ENCODE results near the gene SMIM8. TPM values are rescaled to one million over a fixed set of nuclear protein-coding genes. Genes with fewer than 3 reads are reported as not detected.

Gene SMIM8
- polyA plus RNA-seq, 1 donor (not counting 4 experiments of a cell fraction or from before 2014, with no cell fraction given) = 7.6 TPM

DNA sequence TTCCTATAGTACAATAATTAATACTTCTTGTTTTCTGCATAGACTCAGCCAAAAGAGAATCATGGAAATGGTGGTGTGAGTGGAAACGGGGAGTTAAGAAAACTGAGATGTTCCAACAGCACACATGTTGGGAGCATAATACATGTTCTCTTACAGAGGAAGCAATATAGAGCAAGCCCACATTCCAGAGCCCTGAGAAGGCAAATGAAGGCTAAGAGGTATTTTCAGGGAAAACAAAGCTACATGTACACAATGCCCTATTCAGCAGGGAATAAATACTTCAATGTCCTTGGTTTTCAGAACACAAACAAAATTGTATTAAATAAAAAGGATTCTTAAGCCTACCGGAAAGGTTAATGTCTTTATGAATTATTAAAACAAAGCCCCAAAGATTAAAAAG lies 35.1 kb upstream of the SMIM8 start:
- dilution Hi-C loops (cut with MboI; ENCODE audit: extremely low pct_ligation_motif_present, low sequenced_read_pairs) = no loop called here
- no peak for FAIRE-seq
- Histone ChIP-seq H3K9ac (ENCODE audit: control insufficient read depth, extremely low read depth, insufficient read depth, low read length) (no peak overlapping the region), H3K9me1 (ENCODE audit: control insufficient read depth, extremely low read depth, insufficient read depth, low read length) (no peaks in the 10 kb centered on the region), H3K27ac (ENCODE audit: control insufficient read depth, insufficient read depth, low read length) (no peak overlapping the region), H3K27me3 (ENCODE audit: control insufficient read depth, extremely low read depth, insufficient read depth, low read length) (no peaks in the 10 kb centered on the region), H4K20me1 (ENCODE audit: control insufficient read depth, extremely low read depth, insufficient read depth, low read length) (no peaks in the 10 kb centered on the region), H3K4me2 (ENCODE audit: control insufficient read depth, extremely low read depth, insufficient read depth, low read depth, low read length) (no peak overlapping the region), H3K4me1 (ENCODE audit: control insufficient read depth, extremely low read depth, insufficient read depth, low read length) (no peaks in the 10 kb centered on the region), H3K9me3 (ENCODE audit: control insufficient read depth, low read depth, low read length) (no peaks in the 10 kb centered on the region), H2AFZ (ENCODE audit: control insufficient read depth, low read length) (no peak overlapping the region), H3K4me3 (ENCODE audit: control insufficient read depth in 2 of 3, extremely low read depth in 1 of 3, insufficient read depth in 2 of 3, low read depth in 1 of 3, low read length in 3 of 3) (no peak overlapping the region), H3K79me2 (ENCODE audit: control insufficient read depth, insufficient read depth, low read length) (no peaks in the 10 kb centered on the region), H3K36me3 (ENCODE audit: control insufficient read depth in 2 of 2, extremely low read depth in 1 of 2, insufficient read depth in 2 of 2, low read length in 2 of 2) (no peaks in the 10 kb centered on the region)
- no peak for TF ChIP-seq EZH2 (IDR thresholded peaks at IDR 0.05; ENCODE audit: low read length)
- DNase-seq (ENCODE audit: low read depth, low spot score) = no peak

- Histone ChIP-seq H2AFZ (ENCODE audit: control insufficient read depth, low read length) (no peak overlapping the region), H3K27me3 (ENCODE audit: control insufficient read depth, extremely low read depth, insufficient read depth, low read length) (no peaks in the 10 kb centered on the region), H3K9ac (ENCODE audit: control insufficient read depth, extremely low read depth, insufficient read depth, low read length) (no peak overlapping the region), H3K4me2 (ENCODE audit: control insufficient read depth, extremely low read depth, insufficient read depth, low read depth, low read length) (no peak overlapping the region), H4K20me1 (ENCODE audit: control insufficient read depth, extremely low read depth, insufficient read depth, low read length) (no peaks in the 10 kb centered on the region), H3K9me3 (ENCODE audit: control insufficient read depth, low read depth, low read length) (no peaks in the 10 kb centered on the region), H3K79me2 (ENCODE audit: control insufficient read depth, insufficient read depth, low read length) (no peaks in the 10 kb centered on the region), H3K27ac (ENCODE audit: control insufficient read depth, insufficient read depth, low read length) (no peak overlapping the region), H3K4me1 (ENCODE audit: control insufficient read depth, extremely low read depth, insufficient read depth, low read length) (no peaks in the 10 kb centered on the region), H3K36me3 (ENCODE audit: control insufficient read depth in 2 of 2, extremely low read depth in 1 of 2, insufficient read depth in 2 of 2, low read length in 2 of 2) (no peaks in the 10 kb centered on the region), H3K9me1 (ENCODE audit: control insufficient read depth, extremely low read depth, insufficient read depth, low read length) (no peaks in the 10 kb centered on the region), H3K4me3 (ENCODE audit: control insufficient read depth in 2 of 3, extremely low read depth in 1 of 3, insufficient read depth in 2 of 3, low read depth in 1 of 3, low read length in 3 of 3) (no peak overlapping the region)
- dilution Hi-C loops (cut with MboI; ENCODE audit: extremely low pct_ligation_motif_present, low sequenced_read_pairs) = no loop called here
- DNase-seq (ENCODE audit: low read depth, low spot score) = no peak
- FAIRE-seq = no peak
- no peak for TF ChIP-seq CTCF (optimal IDR thresholded peaks at IDR 0.05 in 1 of 3, IDR thresholded peaks at IDR 0.05 in 1 of 3, conservative IDR thresholded peaks at IDR 0.05 in 1 of 3; ENCODE audit: extremely low read depth in 1 of 3, insufficient read depth in 2 of 3, low read length in 3 of 3)
- TF ChIP-seq EZH2 (IDR thresholded peaks at IDR 0.05; ENCODE audit: low read length) = no peak
Measured at GRCh38 chr6:87289571-87289970, 32.8 kb upstream of the SMIM8 start.

DNA sequence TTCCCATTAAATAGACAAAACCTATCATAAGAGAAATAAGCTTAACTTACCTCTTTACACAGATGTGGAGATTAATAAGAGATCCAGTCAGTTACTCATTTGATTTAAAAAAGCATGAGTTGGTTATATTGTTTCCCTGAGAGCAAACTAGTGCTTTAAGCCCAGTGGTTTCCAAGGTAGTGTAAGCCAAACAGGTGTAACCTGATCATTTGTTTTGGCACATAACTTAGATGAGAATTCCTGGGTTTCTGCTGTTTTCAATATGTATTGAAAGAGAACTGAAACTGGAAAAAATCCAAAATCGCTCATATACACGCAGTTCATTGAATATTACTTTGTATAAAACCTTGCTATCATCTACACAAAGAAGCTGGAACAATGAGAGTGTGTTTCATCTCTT lies 30.5 kb upstream of the SMIM8 start:
- Histone ChIP-seq H3K36me3 (ENCODE audit: control insufficient read depth in 2 of 2, extremely low read depth in 1 of 2, insufficient read depth in 2 of 2, low read length in 2 of 2) (no peaks in the 10 kb centered on the region), H3K27me3 (ENCODE audit: control insufficient read depth, extremely low read depth, insufficient read depth, low read length) (no peaks in the 10 kb centered on the region), H3K9me3 (ENCODE audit: control insufficient read depth, low read depth, low read length) (no peaks in the 10 kb centered on the region), H3K9me1 (ENCODE audit: control insufficient read depth, extremely low read depth, insufficient read depth, low read length) (no peaks in the 10 kb centered on the region), H3K4me2 (ENCODE audit: control insufficient read depth, extremely low read depth, insufficient read depth, low read depth, low read length) (no peak overlapping the region), H4K20me1 (ENCODE audit: control insufficient read depth, extremely low read depth, insufficient read depth, low read length) (no peaks in the 10 kb centered on the region), H3K27ac (ENCODE audit: control insufficient read depth, insufficient read depth, low read length) (no peak overlapping the region), H2AFZ (ENCODE audit: control insufficient read depth, low read length) (no peak overlapping the region), H3K9ac (ENCODE audit: control insufficient read depth, extremely low read depth, insufficient read depth, low read length) (no peak overlapping the region), H3K79me2 (ENCODE audit: control insufficient read depth, insufficient read depth, low read length) (no peaks in the 10 kb centered on the region), H3K4me3 (ENCODE audit: control insufficient read depth in 2 of 3, extremely low read depth in 1 of 3, insufficient read depth in 2 of 3, low read depth in 1 of 3, low read length in 3 of 3) (no peak overlapping the region), H3K4me1 (ENCODE audit: control insufficient read depth, extremely low read depth, insufficient read depth, low read length) (no peaks in the 10 kb centered on the region)
- dilution Hi-C loops (cut with MboI; ENCODE audit: extremely low pct_ligation_motif_present, low sequenced_read_pairs) = no loop called here
- FAIRE-seq = no peak
- TF ChIP-seq CTCF (optimal IDR thresholded peaks at IDR 0.05 in 1 of 3, IDR thresholded peaks at IDR 0.05 in 1 of 3, conservative IDR thresholded peaks at IDR 0.05 in 1 of 3; ENCODE audit: extremely low read depth in 1 of 3, insufficient read depth in 2 of 3, low read length in 3 of 3) = no peak
- TF ChIP-seq EZH2 (IDR thresholded peaks at IDR 0.05; ENCODE audit: low read length) = no peak
- no peak for DNase-seq (ENCODE audit: low read depth, low spot score)
